Measurements from ENCODE around the gene FZD4.
"Not testable (repeated sequence)": the region's sequence is repeated elsewhere in the genome, so short reads cannot be mapped to it uniquely, and the experiment has no call there.

The FZD4 gene

GRCh38 chr11:86955361-86956120, at the start of gene FZD4:
FZD4 (minus strand) TSS chr11:86955395; CDS start chr11:86955085, 310 bp downstream.
- DNase-seq = peak; percentile 2

- not testable (repeated sequence) for DNase-seq
Measured at GRCh38 chr11:87004281-87004680, 49.1 kb upstream of the FZD4 start.

- no peak for DNase-seq
Measured at GRCh38 chr11:87002918-87003317, 47.7 kb upstream of the FZD4 start.

GRCh38 chr11:86999859-87000753, 44.9 kb upstream of the FZD4 start:
- no peak for DNase-seq

GRCh38 chr11:86999388-86999787, 44.2 kb upstream of the FZD4 start:
- no peak for DNase-seq

- DNase-seq = no peak
Measured at GRCh38 chr11:86996953-86997570, 41.9 kb upstream of the FZD4 start.

- DNase-seq = no peak
Measured at GRCh38 chr11:86993031-86993430, 37.8 kb upstream of the FZD4 start.

GRCh38 chr11:86992340-86992739, 37.1 kb upstream of the FZD4 start:
- not testable (repeated sequence) for DNase-seq

GRCh38 chr11:86991341-86991740, 36.1 kb upstream of the FZD4 start:
- no peak for DNase-seq

GRCh38 chr11:86990515-86990914, 35.3 kb upstream of the FZD4 start:
- no peak for DNase-seq

GRCh38 chr11:86990031-86990430, 34.8 kb upstream of the FZD4 start:
- no peak for DNase-seq

GRCh38 chr11:86988351-86988881, 33.2 kb upstream of the FZD4 start:
- no peak for DNase-seq

- DNase-seq = no peak
Measured at GRCh38 chr11:86987679-86988078, 32.5 kb upstream of the FZD4 start.

- no peak for DNase-seq
Measured at GRCh38 chr11:86984701-86985100, 29.5 kb upstream of the FZD4 start.

- no peak for DNase-seq
Measured at GRCh38 chr11:86983021-86983488, 27.9 kb upstream of the FZD4 start.

GRCh38 chr11:86981777-86982540, 26.8 kb upstream of the FZD4 start:
- no peak for DNase-seq

GRCh38 chr11:86980086-86980796, 25.0 kb upstream of the FZD4 start:
- no peak for DNase-seq

GRCh38 chr11:86978756-86979608, 23.8 kb upstream of the FZD4 start:
- peak; percentile 5 for DNase-seq

GRCh38 chr11:86978247-86978646, 23.1 kb upstream of the FZD4 start:
- no peak for DNase-seq

- no peak for DNase-seq
Measured at GRCh38 chr11:86977441-86978050, 22.4 kb upstream of the FZD4 start.

All from NCI-H187 treated with DMSO at 0.1 percent for 48 hours (cell line).